ENCODE results near the gene PAFAH1B1.
"Not testable (repeated sequence)": the region's sequence is repeated elsewhere in the genome, so short reads cannot be mapped to it uniquely, and the experiment has no call there.

Gene PAFAH1B1

GRCh38 chr17:2560658-2561057 is 32.8 kb upstream of the PAFAH1B1 start:
- no peak overlapping the region for H3K27ac ChIP-seq
- TF ChIP-seq CTCF (conservative IDR thresholded peaks at IDR 0.05) (no peak), ZFX (IDR thresholded peaks at IDR 0.05) (no peak)

- TF ChIP-seq CTCF (conservative IDR thresholded peaks at IDR 0.05) (no peak), ZFX (IDR thresholded peaks at IDR 0.05) (no peak)
- no peak overlapping the region for H3K27ac ChIP-seq
Observed at GRCh38 chr17:2562162-2562858, 31.1 kb upstream of the PAFAH1B1 start.

GRCh38 chr17:2563061-2563460 is 30.4 kb upstream of the PAFAH1B1 start:
- TF ChIP-seq CTCF (conservative IDR thresholded peaks at IDR 0.05) (no peak), ZFX (IDR thresholded peaks at IDR 0.05) (no peak)
- no peak overlapping the region for H3K27ac ChIP-seq

- TF ChIP-seq ZFX (IDR thresholded peaks at IDR 0.05): no peak
- TF ChIP-seq CTCF (conservative IDR thresholded peaks at IDR 0.05): no peak
- H3K27ac ChIP-seq: no peak overlapping the region
Observed at GRCh38 chr17:2563543-2563942, 29.9 kb upstream of the PAFAH1B1 start.

- TF ChIP-seq ZFX (IDR thresholded peaks at IDR 0.05) (no peak), CTCF (conservative IDR thresholded peaks at IDR 0.05) (no peak)
- H3K27ac ChIP-seq: no peak overlapping the region
Observed at GRCh38 chr17:2564877-2565276, 28.6 kb upstream of the PAFAH1B1 start.

GRCh38 chr17:2566056-2566455 is 27.4 kb upstream of the PAFAH1B1 start:
- no peak overlapping the region for H3K27ac ChIP-seq
- no peak for TF ChIP-seq CTCF (conservative IDR thresholded peaks at IDR 0.05)
- no peak for TF ChIP-seq ZFX (IDR thresholded peaks at IDR 0.05)

- no peak overlapping the region for H3K27ac ChIP-seq
- TF ChIP-seq CTCF (conservative IDR thresholded peaks at IDR 0.05) (no peak), ZFX (IDR thresholded peaks at IDR 0.05) (no peak)
Observed at GRCh38 chr17:2571523-2572303, 21.7 kb upstream of the PAFAH1B1 start.

GRCh38 chr17:2572304-2572609 is 21.2 kb upstream of the PAFAH1B1 start:
- not testable (repeated sequence) for H3K27ac ChIP-seq

All from C4-2B (cell line).